Astrocyte (in vitro differentiated cells and primary cell): Measurements from ENCODE around the gene USP32.

Experiments
- CTCF ChIP-seq: IDR thresholded peaks from 2 replicates; pipeline ENCODE4 v1.5.1; 2011; ENCODE audit warnings: low read depth, mild to moderate bottlenecking, inconsistent platforms, low read length, moderate library complexity; ENCODE audit not compliant: insufficient read depth
- EZH2 ChIP-seq: IDR thresholded peaks from 2 replicates; pipeline ENCODE4 v1.6.1; 2012; ENCODE audit warnings: mild to moderate bottlenecking, low read length, inconsistent platforms; ENCODE audit not compliant: insufficient read depth

- TF ChIP-seq CTCF (no peak), EZH2 (no peak)
Observed at GRCh38 chr17:60130466-60130865, 261.5 kb downstream of the USP32 start.
